ENCODE results near the gene RIC3.

- no peak for TF ChIP-seq CTCF (IDR thresholded peaks at IDR 0.05; ENCODE audit: low read depth, low read length)
- TF ChIP-seq POLR2A (IDR thresholded peaks at IDR 0.05; ENCODE audit: extremely low read depth, insufficient read length): no peak
- TF ChIP-seq MAX (IDR thresholded peaks at IDR 0.05; ENCODE audit: low read depth, low read length): no peak
- no peak for TF ChIP-seq MYC (IDR thresholded peaks at IDR 0.05; ENCODE audit: low read depth, low read length)
Measured at GRCh38 chr11:8103909-8104308, 64.9 kb downstream of the RIC3 start.

Measured in NB4 (cell line).